AG04449 (cell line): Measurements from ENCODE around the gene TGFBR2.

ENCODE experiments used
- CTCF ChIA-PET: fragments of 350-600 bp; formaldehyde crosslinking; extraction: SDS; loops from one replicate; lab custom pipeline; 2021; ENCODE audit warnings: antibody characterized with exemption; lab: Yijun Ruan, JAX
- POLR2A ChIA-PET: fragments of 400-600, 350-600 bp; formaldehyde crosslinking; extraction: SDS; loops from one replicate; lab custom pipeline; 2020; ENCODE audit warnings: antibody characterized with exemption, inconsistent platforms; lab: Yijun Ruan, JAX
- DNase-seq: peaks from one replicate; pipeline ENCODE4 v3.0.0-alpha.2; 2010; ENCODE audit warnings: low read depth, low spot score
- H3K4me3 ChIP-seq: 2 replicates; pipeline ENCODE4 v1.5.1; 2011; ENCODE audit warnings: low read depth, mild to moderate bottlenecking, control low read depth, low read length
- CTCF ChIP-seq: IDR thresholded peaks from one replicate; pipeline ENCODE4 v1.5.1; 2011; ENCODE audit warnings: mild to moderate bottlenecking, moderate library complexity, low read length, control low read depth, inconsistent platforms; ENCODE audit not compliant: insufficient read depth; ENCODE audit errors: missing control alignments

The TGFBR2 gene

GRCh38 chr3:30684356-30684755 is 78.0 kb downstream of the TGFBR2 start:
- CTCF ChIA-PET = interaction anchor here (0.6 to 1.8 kb wide), 2 partner anchors 11 to 13 kb away, joined by 4 to 9 read pairs; no protein-coding TSS in a partner anchor

GRCh38 chr3:30685267-30685667 is 78.9 kb downstream of the TGFBR2 start:
- CTCF ChIA-PET = interaction anchor here (1.8 kb wide), 1 partner anchor 10 kb away, joined by 9 read pairs; no protein-coding TSS in a partner anchor
- POLR2A ChIA-PET = no interaction called here
- DNase-seq = no peak
- TF ChIP-seq CTCF = no peak
- no peak overlapping the region for H3K4me3 ChIP-seq

More at GRCh38 chr3:30684356-30684755, 78.0 kb downstream of the TGFBR2 start:
- TF ChIP-seq CTCF = no peak
- POLR2A ChIA-PET = interaction anchor here (0.5 kb wide), 1 partner anchor 188 kb away, joined by 4 read pairs; no protein-coding TSS in a partner anchor
- no peak overlapping the region for H3K4me3 ChIP-seq
- no peak for DNase-seq

GRCh38 chr3:30686176-30686575 is 79.8 kb downstream of the TGFBR2 start:
- TF ChIP-seq CTCF = no peak
- no peak overlapping the region for H3K4me3 ChIP-seq
- no peak for DNase-seq
- ChIA-PET CTCF (interaction anchor here (0.6 to 1.8 kb wide), 3 partner anchors 9 to 231 kb away, joined by 3 to 9 read pairs (median 3); no protein-coding TSS in a partner anchor), POLR2A (no interaction called here)

GRCh38 chr3:30686799-30687198 is 80.4 kb downstream of the TGFBR2 start:
- ChIA-PET CTCF (interaction anchor here (0.6 kb wide), 1 partner anchor 232 kb away, joined by 3 read pairs; no protein-coding TSS in a partner anchor), POLR2A (no interaction called here)
- TF ChIP-seq CTCF = no peak
- H3K4me3 ChIP-seq = no peak overlapping the region
- no peak for DNase-seq

GRCh38 chr3:30687930-30688570 is 81.6 kb downstream of the TGFBR2 start:
- ChIA-PET CTCF (interaction anchor here (1.6 to 2.2 kb wide), 2 partner anchors 489 to 646 kb away, joined by 10 to 11 read pairs; no protein-coding TSS in a partner anchor), POLR2A (interaction anchor here (0.9 kb wide), 1 partner anchor 176 kb away, joined by 4 read pairs; no protein-coding TSS in a partner anchor)
- H3K4me3 ChIP-seq = no peak overlapping the region
- no peak for TF ChIP-seq CTCF
- DNase-seq = no peak
